ENCODE results near the gene GARIN5A.

GRCh38 chr19:50457300-50457699 is 19.3 kb downstream of the GARIN5A start:
- TF ChIP-seq, protein P1, sequence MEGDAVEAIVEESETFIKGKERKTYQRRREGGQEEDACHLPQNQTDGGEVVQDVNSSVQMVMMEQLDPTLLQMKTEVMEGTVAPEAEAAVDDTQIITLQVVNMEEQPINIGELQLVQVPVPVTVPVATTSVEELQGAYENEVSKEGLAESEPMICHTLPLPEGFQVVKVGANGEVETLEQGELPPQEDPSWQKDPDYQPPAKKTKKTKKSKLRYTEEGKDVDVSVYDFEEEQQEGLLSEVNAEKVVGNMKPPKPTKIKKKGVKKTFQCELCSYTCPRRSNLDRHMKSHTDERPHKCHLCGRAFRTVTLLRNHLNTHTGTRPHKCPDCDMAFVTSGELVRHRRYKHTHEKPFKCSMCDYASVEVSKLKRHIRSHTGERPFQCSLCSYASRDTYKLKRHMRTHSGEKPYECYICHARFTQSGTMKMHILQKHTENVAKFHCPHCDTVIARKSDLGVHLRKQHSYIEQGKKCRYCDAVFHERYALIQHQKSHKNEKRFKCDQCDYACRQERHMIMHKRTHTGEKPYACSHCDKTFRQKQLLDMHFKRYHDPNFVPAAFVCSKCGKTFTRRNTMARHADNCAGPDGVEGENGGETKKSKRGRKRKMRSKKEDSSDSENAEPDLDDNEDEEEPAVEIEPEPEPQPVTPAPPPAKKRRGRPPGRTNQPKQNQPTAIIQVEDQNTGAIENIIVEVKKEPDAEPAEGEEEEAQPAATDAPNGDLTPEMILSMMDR (IDR thresholded peaks at IDR 0.05; ENCODE audit: insufficient read depth, low read length), result no peak
- TF ChIP-seq, protein P2, sequence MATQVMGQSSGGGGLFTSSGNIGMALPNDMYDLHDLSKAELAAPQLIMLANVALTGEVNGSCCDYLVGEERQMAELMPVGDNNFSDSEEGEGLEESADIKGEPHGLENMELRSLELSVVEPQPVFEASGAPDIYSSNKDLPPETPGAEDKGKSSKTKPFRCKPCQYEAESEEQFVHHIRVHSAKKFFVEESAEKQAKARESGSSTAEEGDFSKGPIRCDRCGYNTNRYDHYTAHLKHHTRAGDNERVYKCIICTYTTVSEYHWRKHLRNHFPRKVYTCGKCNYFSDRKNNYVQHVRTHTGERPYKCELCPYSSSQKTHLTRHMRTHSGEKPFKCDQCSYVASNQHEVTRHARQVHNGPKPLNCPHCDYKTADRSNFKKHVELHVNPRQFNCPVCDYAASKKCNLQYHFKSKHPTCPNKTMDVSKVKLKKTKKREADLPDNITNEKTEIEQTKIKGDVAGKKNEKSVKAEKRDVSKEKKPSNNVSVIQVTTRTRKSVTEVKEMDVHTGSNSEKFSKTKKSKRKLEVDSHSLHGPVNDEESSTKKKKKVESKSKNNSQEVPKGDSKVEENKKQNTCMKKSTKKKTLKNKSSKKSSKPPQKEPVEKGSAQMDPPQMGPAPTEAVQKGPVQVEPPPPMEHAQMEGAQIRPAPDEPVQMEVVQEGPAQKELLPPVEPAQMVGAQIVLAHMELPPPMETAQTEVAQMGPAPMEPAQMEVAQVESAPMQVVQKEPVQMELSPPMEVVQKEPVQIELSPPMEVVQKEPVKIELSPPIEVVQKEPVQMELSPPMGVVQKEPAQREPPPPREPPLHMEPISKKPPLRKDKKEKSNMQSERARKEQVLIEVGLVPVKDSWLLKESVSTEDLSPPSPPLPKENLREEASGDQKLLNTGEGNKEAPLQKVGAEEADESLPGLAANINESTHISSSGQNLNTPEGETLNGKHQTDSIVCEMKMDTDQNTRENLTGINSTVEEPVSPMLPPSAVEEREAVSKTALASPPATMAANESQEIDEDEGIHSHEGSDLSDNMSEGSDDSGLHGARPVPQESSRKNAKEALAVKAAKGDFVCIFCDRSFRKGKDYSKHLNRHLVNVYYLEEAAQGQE (IDR thresholded peaks at IDR 0.05; ENCODE audit: insufficient replicate concordance, low read depth), result no peak
- TF ChIP-seq POLR2AphosphoS5 (IDR thresholded peaks at IDR 0.05; ENCODE audit: low read depth), result no peak
- TF ChIP-seq GABPA (IDR thresholded peaks at IDR 0.05; ENCODE audit: low read depth), result no peak

Measured in HL-60 (cell line).